Non-pigmented ciliary epithelial cell (primary cell): ENCODE results near the gene SPHK2.

ENCODE experiments used
- DNase-seq: peaks from one replicate; pipeline ENCODE4 v3.0.0-alpha.2; 2010; ENCODE audit warnings: low read depth

The SPHK2 gene

DNA sequence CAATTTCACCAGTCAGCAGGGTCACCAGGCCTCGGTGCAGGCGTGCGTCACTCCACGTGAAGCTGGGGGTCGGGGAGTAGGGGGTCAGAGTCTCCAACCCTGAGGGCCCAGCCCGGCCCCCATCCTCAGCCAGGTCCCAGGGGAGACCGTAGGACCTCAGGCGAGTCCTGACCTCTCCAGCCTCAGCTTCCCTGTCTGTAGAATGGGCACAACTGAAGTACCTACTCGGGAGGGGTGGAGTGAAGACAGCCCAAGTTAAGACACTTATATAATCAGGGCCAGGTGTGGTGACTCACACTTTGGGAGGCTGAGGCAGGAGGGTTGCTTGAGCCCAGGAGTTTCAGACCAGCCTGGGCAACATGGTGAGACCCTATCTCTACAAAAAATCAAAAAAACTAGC lies 15.5 kb upstream of the SPHK2 start:
- DNase-seq: no peak

DNA sequence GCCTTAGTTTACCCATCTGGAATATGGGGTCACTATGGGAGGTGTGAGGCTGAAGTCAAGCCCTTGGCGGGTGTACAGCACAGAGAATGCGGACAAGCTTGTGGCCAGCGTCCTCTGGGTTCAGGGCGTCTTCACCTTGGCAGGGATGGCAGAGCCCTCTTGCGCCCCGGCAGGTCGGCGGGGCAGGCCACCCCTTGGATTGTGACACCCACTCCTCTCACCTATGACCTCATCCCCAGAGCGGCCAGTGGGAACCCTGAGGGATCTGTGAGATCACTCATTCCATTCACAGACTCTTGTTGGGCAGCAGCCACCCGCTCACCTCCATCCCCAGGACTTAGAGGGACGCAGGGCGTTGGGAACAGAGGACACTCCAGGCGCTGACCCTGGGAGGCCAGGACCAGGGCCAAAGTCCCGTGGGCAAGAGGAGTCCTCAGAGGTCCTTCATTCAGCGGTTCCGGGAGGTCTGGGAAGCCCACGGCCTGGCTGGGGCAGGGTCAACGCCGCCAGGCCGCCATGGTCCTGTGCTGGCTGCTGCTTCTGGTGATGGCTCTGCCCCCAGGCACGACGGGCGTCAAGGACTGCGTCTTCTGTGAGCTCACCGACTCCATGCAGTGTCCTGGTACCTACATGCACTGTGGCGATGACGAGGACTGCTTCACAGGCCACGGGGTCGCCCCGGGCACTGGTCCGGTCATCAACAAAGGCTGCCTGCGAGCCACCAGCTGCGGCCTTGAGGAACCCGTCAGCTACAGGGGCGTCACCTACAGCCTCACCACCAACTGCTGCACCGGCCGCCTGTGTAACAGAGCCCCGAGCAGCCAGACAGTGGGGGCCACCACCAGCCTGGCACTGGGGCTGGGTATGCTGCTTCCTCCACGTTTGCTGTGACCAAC lies 12.6 kb upstream of the SPHK2 start, which contains the start of gene SPACA4:
TSS of gene SPACA4 (plus strand) at position 280 of the 896 bp plus-strand sequence. CDS start at position 517, 237 bp downstream.
- no peak for DNase-seq

DNA sequence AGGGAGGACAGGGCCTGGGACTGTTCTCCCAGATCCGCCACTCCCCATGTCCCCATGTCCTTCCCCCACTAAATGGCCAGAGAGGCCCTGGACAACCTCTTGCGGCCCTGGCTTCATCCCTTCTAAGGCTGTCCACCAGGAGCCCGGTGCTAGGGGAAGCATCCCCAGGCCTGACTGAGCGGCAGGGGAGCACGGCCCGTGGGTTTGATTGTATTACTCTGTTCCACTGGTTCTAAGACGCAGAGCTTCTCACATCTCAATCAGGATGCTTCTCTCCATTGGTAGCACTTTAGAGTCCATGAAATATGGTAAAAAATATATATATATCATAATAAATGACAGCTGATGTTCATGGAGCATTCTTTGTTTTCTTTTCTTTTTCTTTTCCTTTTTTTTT lies 11.9 kb upstream of the SPHK2 start:
- DNase-seq: no peak

DNA sequence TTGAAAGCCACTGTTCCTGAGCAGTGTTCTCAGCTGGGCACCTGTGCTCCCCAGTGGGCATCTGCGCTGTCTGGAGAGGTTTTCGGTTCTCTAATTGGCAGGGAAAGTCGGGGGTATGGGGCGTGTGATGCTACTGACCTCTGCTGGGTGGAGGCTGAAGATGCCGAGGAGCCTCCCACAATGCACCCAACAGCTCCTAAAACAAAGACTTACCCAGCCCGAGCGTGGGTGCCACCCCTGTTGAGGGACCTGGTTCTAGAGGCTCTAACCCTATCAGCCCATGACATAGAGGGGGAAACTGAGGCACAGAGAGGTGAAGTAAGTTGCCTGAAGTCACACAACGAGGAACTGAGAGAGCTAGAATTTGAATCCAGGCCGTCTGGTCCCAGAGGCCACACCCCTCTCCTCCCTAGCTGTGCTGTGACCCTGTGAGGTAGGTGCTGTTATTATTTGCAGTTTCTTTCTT lies 10.5 kb upstream of the SPHK2 start:
- DNase-seq: no peak

DNA sequence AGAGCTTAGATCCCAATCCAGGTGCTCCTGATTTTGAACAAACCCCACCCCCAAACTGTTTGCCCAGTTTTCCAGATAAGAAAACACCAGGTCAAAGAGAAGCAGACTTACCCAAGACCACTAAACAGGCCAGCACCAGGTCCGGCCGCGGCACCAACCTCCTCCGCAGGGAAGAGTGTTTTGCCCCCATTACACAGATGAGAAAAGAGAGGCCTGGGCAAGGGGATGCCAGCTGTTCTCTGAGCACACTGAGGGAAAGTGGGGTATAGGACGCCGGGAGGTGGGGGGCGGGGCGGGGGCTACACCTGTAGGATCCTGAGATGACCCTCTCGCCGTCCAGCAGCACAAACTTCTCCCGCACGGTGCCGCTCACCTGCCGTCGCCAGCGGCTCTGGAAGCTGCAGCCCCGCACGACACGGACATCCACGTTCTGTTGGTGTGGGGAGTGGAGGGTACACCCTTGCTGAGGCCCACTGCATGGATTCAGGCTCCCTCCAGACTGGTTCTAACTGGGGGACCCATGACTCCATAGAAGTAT lies 9.7 kb upstream of the SPHK2 start:
- DNase-seq: no peak

DNA sequence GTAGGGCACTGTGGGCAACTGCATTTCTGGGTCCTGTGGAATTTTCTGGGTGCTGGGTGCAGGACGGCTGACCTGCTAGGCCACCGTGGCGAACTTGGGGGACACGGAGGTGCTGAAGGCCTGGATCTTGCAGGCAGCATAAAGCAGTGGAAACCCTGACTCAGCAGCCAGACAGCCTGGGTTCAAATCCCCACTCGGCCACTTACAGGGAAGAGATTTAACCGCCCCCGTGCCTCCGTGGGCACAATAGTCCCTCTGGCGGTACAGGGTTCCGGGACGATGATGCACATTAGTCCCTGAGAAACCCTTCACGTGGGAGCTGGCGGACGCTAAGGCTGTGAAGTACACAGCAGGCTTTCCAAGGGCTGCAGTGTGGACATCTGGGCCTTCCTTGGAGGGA lies 7.4 kb upstream of the SPHK2 start:
- DNase-seq: no peak

DNA sequence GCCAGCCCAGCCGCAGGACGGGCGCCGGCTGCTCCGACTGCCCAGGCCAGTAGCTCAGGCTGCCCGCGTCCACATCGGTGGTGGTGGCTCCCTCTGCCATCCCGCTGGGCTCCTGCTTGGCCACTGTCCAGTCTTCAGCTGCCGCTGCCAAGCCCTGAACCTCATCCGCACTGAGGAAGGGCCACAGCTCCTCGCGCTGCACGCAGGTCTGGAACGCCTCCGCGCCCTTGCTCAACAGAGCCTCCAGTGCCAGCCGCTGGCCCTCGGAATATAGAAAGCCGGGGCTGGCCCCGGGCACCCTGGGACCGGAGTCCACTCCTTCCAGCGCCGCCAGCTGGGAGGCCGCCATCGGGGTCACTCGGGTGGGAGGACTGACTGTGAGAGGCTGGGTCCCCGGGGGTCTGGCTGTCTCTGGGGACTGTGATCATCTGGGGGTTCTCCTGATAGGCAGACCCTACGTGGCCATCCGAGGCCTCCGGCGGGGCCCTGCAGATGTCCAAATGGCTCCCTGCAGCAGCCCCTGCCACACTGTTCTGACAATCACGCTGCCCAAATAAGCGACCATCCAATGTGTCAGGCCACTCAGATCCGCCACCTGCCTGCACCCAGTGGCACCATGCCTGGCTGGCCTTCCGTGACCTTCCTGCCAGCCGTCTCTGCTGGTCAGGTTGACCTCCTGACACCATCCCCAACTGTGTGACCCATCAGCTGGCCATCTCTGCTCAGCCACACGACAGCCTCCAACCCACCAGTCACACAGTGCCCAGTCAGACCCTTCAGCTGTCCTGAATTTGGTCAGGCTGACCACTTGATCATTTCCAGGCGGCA lies 6.1 kb upstream of the SPHK2 start:
- no peak for DNase-seq

DNA sequence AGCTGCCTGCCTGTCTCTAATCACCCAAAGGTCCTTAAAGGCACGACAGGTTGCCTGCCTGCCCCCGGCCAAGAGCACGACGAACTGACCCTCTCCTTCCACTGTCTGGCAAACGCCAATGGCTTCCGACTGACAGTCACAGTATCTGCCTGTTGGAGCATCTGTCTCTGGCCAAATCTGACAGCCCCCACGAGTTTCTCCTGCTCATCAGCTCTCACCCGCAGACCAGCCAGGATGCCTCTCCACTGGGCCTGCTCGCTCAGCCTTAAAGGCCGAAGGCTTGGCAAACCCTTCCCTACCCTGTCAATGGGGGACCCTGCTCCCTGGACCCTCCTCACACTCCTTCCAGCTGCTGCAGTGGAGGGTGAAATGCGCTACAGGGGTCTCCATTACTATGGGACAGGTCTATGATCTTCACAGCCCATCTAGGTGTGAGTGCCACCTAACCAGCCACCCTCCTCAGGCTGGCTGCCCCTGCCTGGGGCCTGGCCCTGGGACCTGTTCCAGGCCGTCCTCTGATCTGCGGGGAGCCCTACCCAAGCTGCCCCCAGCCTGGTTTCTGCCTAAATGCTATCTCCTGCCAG lies 5.4 kb upstream of the SPHK2 start:
- DNase-seq: no peak

DNA sequence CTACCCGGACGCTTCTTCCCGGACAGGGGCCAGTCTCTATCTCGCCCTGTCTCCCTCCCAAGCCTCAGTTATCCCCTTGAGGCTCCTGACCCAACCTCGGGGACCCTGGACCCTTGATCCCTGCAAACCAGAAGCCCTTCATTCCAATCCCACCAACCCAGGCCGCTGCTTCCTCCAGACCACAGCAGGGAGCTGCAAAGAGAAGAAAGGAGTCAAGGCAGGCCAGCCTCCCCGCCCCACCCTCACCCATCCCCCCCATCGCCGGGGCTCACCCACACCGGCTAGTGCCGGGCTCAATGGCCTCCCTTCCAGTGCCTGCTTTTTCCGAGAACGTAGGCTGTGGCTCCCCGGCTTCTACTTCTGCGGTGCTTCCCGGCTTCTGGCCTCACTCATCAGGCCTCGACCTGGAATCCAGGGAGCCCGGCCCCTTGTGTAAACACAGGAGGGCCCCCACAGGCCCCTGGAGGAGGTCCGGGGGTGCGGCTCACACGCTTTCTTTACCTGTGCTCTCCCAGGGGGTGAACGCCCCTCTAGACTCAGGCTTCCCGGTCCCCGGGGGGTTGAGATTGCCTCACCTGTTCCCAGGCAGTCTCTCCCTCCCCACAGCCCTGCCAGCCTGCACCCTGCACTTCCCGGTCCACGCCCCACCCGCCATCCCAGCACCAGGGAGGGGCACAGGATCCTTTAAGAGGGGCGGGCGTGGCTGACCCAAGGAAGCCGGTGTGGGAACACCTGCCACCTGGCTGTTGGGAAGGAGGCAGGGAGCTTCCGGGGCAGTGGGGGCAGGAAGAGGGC lies 4.7 kb upstream of the SPHK2 start, which contains the start of gene FAM83E:
TSS of gene FAM83E (minus strand) at position 641 of the 795 bp plus-strand sequence. CDS start 1,704 bp downstream, outside the sequence.
- no peak for DNase-seq

DNA sequence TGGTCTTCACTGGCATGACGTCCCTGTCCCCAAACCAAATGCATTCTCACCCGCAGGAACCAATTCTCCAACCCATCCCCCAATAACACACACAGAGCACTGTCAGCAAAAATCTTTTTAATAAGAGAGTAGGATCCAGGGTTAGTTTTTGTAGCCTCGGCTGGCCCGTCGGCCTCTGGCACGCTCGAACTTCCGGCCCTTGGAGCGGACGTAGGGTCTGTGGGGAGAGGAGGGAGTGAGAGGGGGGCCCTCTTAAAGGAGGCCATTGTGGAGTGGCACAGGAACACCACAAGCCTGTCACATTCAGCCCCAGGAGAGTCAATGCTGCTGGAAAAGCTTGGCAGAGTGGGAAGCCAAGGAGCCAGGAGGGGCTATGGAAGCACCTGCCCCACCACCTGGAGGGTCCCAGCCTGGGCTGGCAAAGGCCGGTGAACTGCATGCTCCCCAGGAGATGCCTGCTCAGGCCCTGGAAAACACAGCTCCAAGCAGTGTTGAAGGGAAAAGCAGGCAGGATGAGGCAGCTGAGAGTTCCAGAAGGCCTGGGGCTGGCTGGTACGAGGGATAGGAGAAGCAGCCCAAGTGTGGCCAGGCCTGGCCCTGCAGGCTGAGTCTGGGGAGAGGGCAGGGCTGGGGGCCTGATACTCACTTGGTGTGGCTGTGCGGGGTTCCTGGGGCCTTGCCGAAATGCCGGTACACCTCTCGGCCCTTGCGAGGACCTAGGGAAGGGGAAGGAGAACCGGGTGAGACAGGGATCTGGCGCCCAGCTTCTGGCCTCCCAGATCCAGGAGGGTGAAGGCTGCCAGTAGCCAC lies 3.9 kb upstream of the SPHK2 start:
- no peak for DNase-seq

DNA sequence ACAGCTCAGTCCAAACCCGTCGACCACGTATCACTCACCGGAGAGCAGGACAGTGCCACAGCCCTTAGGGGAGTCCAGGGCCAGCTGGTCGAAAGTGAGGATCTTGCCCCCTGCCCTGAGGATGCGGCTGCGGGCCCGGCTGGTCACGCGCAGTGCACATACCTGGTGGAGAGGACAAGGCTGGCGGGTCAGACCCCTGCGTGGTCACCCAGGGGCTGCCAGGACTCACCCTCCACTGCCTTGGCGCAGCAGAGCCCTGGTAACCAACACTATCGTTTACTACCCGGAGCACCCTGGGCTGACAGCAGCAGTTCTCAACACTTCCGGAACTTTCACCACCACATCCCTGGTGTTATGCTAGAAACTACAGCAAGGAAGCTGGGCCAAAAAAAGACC lies 3.3 kb upstream of the SPHK2 start:
- no peak for DNase-seq

DNA sequence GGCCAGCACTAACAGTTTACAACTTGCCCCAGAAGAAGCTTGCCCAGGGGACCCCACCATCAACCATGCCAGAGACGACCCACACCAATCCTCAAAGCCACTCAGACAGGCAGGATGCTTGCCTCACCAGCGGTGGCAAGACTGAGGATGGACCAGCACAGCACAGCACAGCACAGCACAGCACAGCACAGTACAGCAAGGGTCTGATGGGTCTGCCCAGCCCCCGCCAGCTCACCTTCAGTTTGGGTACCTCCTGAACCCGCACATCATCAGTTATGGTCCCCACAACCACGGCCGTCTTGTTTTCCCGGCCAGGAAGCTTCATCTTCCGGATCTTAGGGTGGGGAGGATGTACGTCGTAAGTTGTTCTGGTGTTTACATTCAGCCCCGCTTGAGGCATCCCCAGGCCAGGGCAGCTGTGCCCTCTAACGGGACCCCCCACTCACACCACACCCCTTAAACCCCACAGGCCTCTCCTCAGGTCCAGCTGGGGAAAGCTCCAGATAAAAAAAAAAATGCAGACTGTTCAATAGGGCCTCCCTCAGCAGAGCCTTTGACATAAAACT lies 2.7 kb upstream of the SPHK2 start:
- DNase-seq: no peak

DNA sequence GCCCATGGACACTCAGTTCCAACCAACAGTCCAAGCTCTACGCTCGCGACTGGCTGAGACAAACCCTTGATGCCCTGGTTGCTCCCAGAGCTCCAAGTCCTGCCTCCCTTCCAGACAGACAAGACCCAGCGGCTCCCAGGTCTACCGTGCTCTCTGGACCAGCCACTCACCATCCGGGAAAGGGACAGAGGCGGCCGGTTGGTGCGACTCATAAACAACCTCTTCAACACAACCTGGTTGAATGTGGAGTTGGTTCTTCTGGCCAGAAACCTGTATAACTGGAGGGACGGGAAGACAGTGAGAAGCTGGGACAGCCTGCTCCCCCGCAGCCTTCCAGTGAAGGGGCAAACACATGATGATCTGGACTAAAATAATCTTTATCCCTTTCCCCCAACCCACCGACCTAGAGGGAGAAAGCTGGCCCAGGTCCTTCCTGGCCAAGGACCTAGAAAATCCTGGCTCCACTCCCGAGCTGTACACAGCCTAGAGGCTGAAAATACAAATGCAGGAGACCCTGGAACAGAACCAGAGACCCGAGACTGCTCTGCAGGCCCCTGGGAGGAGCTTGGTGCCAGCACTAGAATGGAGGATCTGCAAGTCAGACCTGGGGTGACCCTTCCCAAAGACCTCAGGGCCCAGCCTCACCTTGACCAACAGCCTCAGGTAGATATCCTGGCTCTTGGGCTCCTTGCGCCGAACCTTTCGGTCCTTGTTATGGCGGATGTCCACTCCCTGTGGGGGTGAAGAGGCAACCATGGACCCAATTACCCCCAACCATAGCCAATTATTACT lies 2.0 kb upstream of the SPHK2 start:
- no peak for DNase-seq

DNA sequence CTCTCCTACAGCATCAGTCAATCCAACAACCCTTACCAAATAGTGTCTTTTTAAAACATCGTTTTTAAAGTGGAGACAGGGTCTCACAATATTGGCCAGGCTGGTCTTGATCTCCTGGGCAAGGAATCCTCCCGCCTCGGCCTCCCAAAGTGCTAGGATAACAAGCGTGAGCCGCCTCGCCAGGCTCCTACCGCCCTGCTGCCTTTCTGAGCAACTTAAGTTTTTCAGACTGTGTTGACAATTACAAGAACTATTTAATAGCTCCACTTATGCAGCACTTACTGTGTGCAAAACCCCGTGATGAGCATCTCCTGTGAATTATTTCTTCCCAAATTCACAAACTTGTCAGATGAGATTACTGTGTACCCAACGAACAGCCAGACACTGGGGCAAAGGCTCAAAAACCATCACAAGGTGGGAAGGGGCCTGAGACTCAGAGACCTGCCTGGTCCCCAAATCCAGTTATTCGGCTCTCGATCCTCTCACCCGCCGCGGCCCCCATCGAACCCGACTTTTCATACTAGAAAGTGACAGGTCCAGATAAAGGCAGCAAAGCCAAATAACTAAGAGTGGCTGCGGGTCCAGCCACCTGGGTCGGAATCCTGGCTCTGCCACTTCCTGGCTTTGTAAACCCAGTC lies 909 bp upstream of the SPHK2 start:
- DNase-seq: no peak

DNA sequence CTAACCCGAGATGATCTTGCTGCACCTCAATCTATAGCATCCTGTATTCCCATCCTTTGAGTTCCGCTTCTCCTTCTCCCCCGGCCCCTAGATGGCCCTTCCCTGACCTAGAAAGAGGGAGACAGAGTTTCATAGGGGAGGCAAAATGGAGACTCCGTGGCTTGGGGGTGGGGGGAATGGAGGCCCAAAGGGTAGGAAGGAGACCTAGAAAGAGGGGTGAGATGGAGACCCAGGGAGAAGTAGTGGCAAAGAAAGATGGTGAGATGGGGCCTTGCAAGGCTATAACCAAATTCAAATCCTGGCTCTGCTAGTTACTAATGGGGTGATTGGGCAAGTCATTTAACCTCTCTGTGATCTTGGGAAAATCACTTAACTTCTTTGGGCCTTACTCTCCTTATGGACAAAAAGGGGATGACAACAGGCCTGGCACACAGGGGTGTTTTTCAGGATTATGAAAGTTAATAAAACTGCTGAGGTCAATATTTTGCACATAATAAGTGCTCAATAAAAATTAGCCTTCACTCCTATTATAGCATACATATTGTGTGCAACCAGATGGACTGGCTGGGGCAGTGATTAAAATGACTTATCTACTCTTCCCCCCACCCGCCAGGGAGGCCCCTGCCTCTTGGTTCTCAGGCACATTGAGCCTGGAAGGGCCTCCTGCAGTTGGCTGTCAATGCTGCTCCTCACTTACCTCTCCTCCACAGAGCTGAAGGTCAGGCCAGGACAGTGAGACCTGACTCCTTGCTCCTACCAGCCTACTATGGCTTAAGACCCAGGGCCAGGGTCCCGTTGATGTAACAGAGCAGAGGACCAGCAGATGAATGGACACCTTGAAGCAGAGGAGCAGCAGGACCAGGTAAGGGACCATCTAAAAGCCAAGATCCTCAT lies 633 bp downstream of the SPHK2 start:
- no peak for DNase-seq

DNA sequence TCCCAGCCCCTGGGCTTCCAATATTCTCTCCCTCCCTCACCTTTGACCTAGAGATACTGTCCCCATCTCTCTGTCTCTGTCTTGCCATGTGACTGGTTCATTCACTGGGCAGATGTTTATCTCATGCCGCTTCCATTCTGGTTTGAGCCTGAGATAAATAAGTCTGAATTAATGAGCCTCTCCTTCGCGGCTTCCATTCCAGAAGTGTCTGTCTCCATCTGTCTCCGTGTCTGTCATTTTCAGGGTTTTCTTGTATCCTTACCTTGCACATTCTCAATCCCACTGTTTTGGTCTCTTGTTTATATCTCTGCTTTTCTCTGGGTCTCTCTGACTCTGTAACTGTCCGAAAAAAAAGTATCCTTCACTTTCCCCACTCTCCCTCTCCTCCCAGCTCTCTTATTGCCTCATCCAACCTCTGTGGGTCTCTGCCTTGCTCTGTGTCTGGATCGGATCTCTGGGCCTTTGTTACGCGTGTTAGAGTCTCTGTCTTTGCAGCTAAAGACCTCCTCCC lies 4.3 kb downstream of the SPHK2 start:
- no peak for DNase-seq

DNA sequence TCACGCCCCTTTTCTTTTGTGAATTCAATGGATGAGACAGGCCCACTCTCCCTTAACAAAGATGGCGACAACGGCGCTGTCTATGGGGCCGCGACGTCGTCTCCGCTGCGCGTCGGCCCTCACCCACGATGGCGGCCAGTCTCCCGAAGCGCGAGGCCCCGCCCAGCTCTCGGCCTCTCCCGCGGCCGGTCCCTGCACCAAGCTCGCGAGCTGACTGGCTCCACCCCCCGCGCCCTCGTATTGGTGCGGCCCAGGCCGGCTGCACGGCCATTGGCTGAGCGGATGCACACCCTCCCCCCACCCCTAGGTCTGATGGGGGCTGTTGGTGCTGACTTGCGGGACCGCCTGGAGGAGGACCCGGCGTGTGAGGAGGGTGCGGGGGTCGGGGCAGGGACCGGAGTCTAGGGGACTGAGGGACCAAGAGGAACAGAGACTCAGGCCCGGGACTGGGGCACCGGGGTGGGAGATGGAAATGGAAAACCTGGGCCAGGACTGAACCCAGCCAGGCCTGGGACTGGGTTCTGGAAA lies 4.8 kb downstream of the SPHK2 start:
- DNase-seq: peak; percentile 76
